Urothelium cell line (cell line): ENCODE measurements around the gene MYOCD.
A peak's percentile ranks its signal among the peaks of the same experiment; 100 is the strongest.

ENCODE experiments used
- DNase-seq: peaks from one replicate; pipeline ENCODE4 v3.0.0; 2011; ENCODE audit warnings: low spot score, mixed read lengths
- FAIRE-seq: peaks from 2 replicates; lab custom pipeline; 2011; peaks lifted over from hg19 to GRCh38; lab: Jason Lieb, UNC

The MYOCD gene

GRCh38 chr17:12642034-12642433 is 23.7 kb upstream of the MYOCD start:
- no peak for DNase-seq
- FAIRE-seq, result no peak

DNA sequence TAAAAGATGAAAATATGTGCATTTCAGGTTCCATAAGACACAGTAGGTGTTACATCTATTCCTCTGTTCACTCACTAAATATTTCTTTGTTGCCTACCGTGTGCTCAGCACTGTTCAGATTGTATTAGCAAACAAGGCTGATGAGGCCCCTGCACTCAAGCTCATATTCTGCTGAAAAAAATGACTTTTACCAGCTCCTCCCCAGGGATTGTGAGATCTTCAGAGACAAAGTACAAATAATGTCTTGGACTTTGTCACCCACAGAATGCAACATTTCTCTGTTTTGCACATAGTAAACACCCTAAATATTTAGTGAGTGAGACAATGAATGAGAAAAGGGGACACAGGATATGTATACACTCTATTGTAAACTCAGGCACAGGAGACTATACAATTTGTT is 21.9 kb upstream of the MYOCD start:
- FAIRE-seq (no peak), DNase-seq (no peak)

DNA sequence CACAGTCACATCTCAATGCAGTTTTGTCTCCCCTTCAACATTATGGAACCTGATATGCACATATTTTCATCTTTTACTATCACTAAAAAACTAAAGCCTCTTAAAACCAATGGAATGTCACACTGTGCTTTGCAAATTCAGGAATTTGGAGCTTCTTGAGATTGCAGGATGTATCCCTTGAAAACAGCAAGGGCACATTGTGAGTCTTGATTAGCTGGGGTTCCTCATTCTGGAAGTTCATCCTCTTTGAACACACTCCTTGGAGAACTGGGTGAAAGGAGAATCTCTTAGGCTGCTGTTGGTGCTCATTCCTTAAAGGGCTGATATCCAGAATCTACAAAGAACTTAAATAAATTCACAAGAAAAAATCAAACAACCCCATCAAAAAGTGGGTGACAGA is 21.1 kb upstream of the MYOCD start:
- no peak for FAIRE-seq

GRCh38 chr17:12646761-12647422 is 18.8 kb upstream of the MYOCD start:
- no peak for DNase-seq
- FAIRE-seq, result no peak

More for the DNA sequence above, 21.1 kb upstream of the MYOCD start:
- no peak for DNase-seq

DNA sequence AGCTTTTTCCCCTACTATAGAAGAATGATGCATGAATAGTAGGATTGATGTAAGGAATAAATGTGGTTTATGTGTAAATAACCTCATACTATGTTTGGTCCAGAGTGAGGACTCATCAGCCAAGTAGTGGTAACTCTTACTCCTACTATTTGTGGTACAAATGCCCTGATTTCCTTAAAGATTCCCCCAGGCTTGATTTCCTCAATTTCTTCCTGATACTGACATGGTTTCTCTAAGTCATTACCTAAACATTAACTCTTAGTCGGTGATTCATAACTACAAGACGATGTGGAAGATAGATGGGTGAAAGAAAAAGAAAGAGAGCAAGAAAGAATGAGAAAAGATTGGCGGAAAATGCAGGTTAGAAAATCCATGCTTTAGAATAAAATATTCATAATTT is 17.2 kb upstream of the MYOCD start:
- no peak for DNase-seq
- FAIRE-seq, result no peak

- no peak for FAIRE-seq
Observed at GRCh38 chr17:12655936-12656335, 9.8 kb upstream of the MYOCD start.

GRCh38 chr17:12656354-12656753 is 9.3 kb upstream of the MYOCD start:
- DNase-seq, result no peak
- FAIRE-seq, result no peak

More at GRCh38 chr17:12655936-12656335, 9.8 kb upstream of the MYOCD start:
- DNase-seq, result no peak

DNA sequence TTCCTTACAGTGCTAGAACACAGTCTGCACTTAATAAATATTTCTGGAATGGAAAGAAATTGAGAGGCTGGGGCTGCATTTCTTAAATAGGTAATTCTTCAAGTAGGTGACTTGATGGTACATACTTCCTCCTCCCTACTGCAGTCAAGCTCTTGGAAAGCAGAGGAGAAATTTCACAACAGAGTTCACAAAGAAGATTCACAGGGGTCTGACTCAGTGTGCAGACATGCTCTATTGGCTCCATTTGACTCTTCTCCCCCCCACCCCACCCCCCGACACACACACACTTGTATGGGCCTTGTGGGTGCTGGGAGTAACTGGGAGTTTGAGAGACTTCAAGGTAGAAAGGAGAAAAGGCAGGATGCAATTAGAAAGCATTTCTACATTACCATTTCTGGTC is 6.2 kb upstream of the MYOCD start:
- FAIRE-seq (no peak), DNase-seq (no peak)

- FAIRE-seq, result no peak
- no peak for DNase-seq
Observed at GRCh38 chr17:12664252-12664651, 1.4 kb upstream of the MYOCD start.

DNA sequence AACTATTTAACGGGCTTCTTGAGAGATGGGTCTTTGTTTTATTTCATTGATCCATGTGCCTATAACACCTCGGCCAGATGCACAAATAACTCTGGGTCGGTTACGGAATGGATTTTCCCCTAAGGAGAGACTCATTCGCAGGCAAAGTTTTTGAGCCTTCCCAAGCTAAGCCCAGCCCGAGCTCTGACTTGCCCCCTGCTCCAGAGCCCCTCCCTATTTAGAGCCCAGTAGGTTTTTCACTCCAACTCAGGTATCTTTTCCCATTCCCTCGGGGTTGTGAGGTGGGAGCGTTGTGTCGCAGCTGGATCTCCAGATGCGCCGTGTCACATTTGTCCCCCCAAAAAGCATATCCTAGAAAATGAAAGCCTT is 812 bp upstream of the MYOCD start:
- no peak for FAIRE-seq
- DNase-seq, result no peak

- FAIRE-seq, result no peak
Observed at GRCh38 chr17:12666718-12667117, 1.0 kb downstream of the MYOCD start.

GRCh38 chr17:12667299-12667958 is 1.7 kb downstream of the MYOCD start:
- no peak for FAIRE-seq
- DNase-seq, result peak; percentile 49

More at GRCh38 chr17:12666718-12667117, 1.0 kb downstream of the MYOCD start:
- DNase-seq, result no peak

GRCh38 chr17:12671906-12672305 is 6.2 kb downstream of the MYOCD start:
- FAIRE-seq (no peak), DNase-seq (no peak)

GRCh38 chr17:12672947-12673346 is 7.3 kb downstream of the MYOCD start:
- no peak for FAIRE-seq

DNA sequence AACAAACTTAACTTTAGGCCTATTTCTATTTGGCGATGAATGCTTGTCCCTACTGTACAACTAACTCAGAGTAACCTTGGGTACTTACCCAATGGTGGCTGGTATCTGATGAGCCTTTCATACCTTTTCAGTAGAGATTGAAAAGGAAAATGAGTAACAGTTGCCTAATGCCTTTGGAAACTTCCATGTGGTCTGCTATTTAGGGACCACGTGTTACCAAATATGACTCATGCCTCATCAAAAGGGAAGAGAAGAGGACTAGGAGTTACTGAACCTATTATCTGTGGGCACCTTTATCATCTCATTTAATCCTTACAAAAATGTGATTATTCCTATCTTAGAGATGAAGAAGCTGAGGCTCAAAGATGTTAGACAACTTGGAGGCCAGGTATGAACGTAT is 8.1 kb downstream of the MYOCD start:
- DNase-seq, result no peak

More at GRCh38 chr17:12672947-12673346, 7.3 kb downstream of the MYOCD start:
- DNase-seq, result no peak

GRCh38 chr17:12680407-12680897 is 14.8 kb downstream of the MYOCD start:
- DNase-seq, result no peak
- no peak for FAIRE-seq

More for the DNA sequence above, 8.1 kb downstream of the MYOCD start:
- no peak for FAIRE-seq

GRCh38 chr17:12680993-12681392 is 15.3 kb downstream of the MYOCD start:
- DNase-seq, result no peak

DNA sequence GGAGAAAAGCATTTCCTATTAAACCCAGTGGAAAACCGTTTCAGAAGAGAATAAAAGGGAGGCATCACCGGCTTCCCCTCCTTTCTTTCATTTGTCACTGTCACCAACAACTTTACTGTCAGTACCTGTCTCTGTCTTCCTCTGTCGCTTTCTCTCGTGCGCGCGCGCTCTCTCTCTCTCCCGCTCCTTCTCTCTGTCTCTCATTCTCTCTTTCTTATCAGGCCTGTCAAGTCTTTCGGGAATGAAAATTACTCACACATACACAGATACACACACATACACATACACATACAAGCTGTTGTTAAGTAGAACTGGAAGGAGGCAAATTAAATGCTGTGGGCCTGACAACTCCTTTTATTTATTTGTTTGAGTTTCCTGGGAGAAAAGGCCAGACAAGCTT is 17.6 kb downstream of the MYOCD start:
- DNase-seq (no peak), FAIRE-seq (no peak)

More at GRCh38 chr17:12680993-12681392, 15.3 kb downstream of the MYOCD start:
- FAIRE-seq, result no peak

- FAIRE-seq (no peak), DNase-seq (no peak)
Observed at GRCh38 chr17:12686486-12686885, 20.8 kb downstream of the MYOCD start.

DNA sequence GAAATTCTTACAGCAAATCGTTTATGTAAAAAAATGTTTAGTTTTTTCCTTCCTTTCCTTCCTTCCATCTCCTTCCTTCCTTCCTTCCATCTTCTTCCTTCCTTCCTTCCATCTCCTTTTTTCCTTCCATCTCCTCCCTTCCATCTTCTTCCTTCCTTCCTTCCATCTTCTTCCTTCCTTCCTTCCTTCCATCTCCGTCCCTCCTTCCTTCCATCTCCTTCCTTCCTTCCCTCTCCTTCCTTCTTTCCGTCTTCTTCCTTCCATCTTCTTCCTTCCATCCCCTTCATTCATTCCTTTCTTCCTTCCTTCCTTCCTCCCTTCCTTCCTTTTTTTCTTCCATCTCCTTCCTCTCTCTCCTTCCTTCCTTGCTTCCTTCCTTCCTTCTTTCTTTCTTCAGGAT is 22.7 kb downstream of the MYOCD start:
- FAIRE-seq, result no peak
- no peak for DNase-seq

DNA sequence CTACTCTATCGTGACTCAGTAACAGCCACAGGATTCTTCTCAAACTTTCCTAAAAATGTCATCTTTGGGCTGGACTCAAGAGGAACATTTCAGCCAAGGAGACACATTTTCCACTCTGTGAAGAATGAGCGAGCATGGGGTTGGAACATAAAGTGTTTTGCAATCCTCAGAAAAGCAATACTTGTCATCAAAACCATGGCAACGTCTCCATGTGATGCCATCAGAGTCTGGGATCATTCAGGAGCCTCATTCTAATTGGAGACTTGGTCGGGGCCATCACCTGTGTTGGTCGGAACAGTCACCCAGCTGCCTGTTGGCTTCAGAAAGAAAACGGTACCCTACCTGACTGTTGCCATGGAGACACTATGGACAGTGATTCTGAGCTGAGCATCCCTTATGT is 25.5 kb downstream of the MYOCD start:
- DNase-seq (no peak), FAIRE-seq (no peak)

- FAIRE-seq, result no peak
- no peak for DNase-seq
Observed at GRCh38 chr17:12693640-12694039, 27.9 kb downstream of the MYOCD start.
